K562 (cell line): Measurements from ENCODE around the gene IGF2BP1. TPM values are rescaled to one million over a fixed set of nuclear protein-coding genes. Genes with fewer than 3 reads are reported as not detected.

Source experiments
- ATAC-seq: fragments of 200-7000 bp; cut with Tn5 transposase; 3 replicates; pipeline ENCODE4 v1.9.1; 2020; ENCODE audit warnings: moderate library complexity
- BruUV-seq: library from RNA; stranded (reverse); fragments of 400-500 nt; replicated peaks from 2 replicates; lab custom pipeline; 2021; lab: Mats Ljungman, UMichigan
- CTCF ChIA-PET: fragments of 300-600 bp; formaldehyde crosslinking; extraction: SDS; loops from one replicate; lab custom pipeline; 2021; ENCODE audit warnings: low intra/inter-chr PET ratio; lab: Yijun Ruan, JAX
- POLR2A ChIA-PET: fragments of 300-600, 350-650 bp; sonication (Branson Sonifier 250); formaldehyde crosslinking; extraction: SDS; loops from one replicate; lab custom pipeline; 2021; ENCODE audit warnings: antibody characterized with exemption, inconsistent platforms; lab: Yijun Ruan, JAX
- DNase-seq, 4 experiments: peaks; one replicate each; pipeline versions ENCODE4 v3.0.0 to v3.0.0-alpha.2; 2011 to 2018; ENCODE audit warnings: low spot score in 3 of 4, mixed read lengths in 3 of 4; ENCODE audit errors: extremely low read depth in 1 of 4
- FAIRE-seq: peaks from 2 replicates; lab custom pipeline; 2011; peaks lifted over from hg19 to GRCh38; lab: Jason Lieb, UNC
- H2AFZ ChIP-seq: 2 replicates; pipeline ENCODE4 v1.6.0; 2011; ENCODE audit warnings: low read depth, low read length, control low read depth, inconsistent platforms
- H3K27ac ChIP-seq: fragments of 200-600 bp; 3 replicates; pipeline ENCODE4 v1.8.0; 2011; ENCODE audit warnings: low read depth, mild to moderate bottlenecking, control low read depth, inconsistent platforms, low read length, moderate library complexity, mixed read lengths; ENCODE audit errors: extremely low read depth
- H3K27me3 ChIP-seq, 2 experiments: fragments of 300-600 bp in 1 of 2; 2 replicates in 1 of 2; 3 replicates in 1 of 2; pipeline versions ENCODE4 v1.6.0 to v1.8.0; 2011; ENCODE audit warnings: inconsistent platforms in 2 of 2, low read length in 2 of 2, mild to moderate bottlenecking in 1 of 2, mixed read lengths in 1 of 2, moderate library complexity in 1 of 2; ENCODE audit not compliant: control insufficient read depth in 2 of 2, insufficient read depth in 2 of 2
- H3K36me3 ChIP-seq: fragments of 300-600 bp; 3 replicates; pipeline ENCODE4 v1.8.0; 2011; ENCODE audit warnings: mild to moderate bottlenecking, low read length, inconsistent platforms; ENCODE audit not compliant: control insufficient read depth, insufficient read depth
- H3K4me1 ChIP-seq, 2 experiments: fragments of 200-600 bp in 1 of 2; replicated peaks in 1 of 2; 2 replicates in 1 of 2; 3 replicates in 1 of 2; pipeline versions ENCODE4 v1.5.1 to v1.8.0; 2011; ENCODE audit warnings: inconsistent platforms in 2 of 2, low read length in 2 of 2, mild to moderate bottlenecking in 1 of 2, mixed read lengths in 1 of 2, moderate library complexity in 1 of 2; ENCODE audit not compliant: control insufficient read depth in 2 of 2, insufficient read depth in 2 of 2
- H3K4me2 ChIP-seq: 2 replicates; pipeline ENCODE4 v1.6.1; 2011; ENCODE audit warnings: low read length, control low read depth, inconsistent platforms, mixed read lengths; ENCODE audit not compliant: insufficient read depth
- H3K4me3 ChIP-seq: fragments of 200-600 bp; sonication (generic), shearing (Covaris generic); 2 replicates; pipeline ENCODE4 v1.5.1; 2016; ENCODE audit warnings: control low read depth, inconsistent platforms
- H3K79me2 ChIP-seq: fragments of 200-600 bp; 3 replicates; pipeline ENCODE4 v1.8.0; 2011; ENCODE audit warnings: low read length, inconsistent platforms; ENCODE audit not compliant: control insufficient read depth, insufficient read depth
- H3K9ac ChIP-seq, 2 experiments: 2 replicates each; pipeline versions ENCODE4 v1.6.0 to v1.6.1; 2011; ENCODE audit warnings: low read depth in 2 of 2, low read length in 2 of 2, control low read depth in 1 of 2, inconsistent platforms in 1 of 2, mild to moderate bottlenecking in 1 of 2, mixed read lengths in 1 of 2; ENCODE audit not compliant: insufficient read depth in 1 of 2
- H3K9me1 ChIP-seq: one replicate; pipeline ENCODE4 v1.6.0; 2011; ENCODE audit warnings: inconsistent platforms, mild to moderate bottlenecking, low read length, moderate library complexity; ENCODE audit not compliant: control insufficient read depth, insufficient read depth
- H3K9me3 ChIP-seq: replicated peaks from 2 replicates; pipeline ENCODE4 v1.5.1; 2011; ENCODE audit warnings: low read depth, low read length, inconsistent platforms; ENCODE audit not compliant: control insufficient read depth, insufficient read depth
- H4K20me1 ChIP-seq: replicated peaks from 2 replicates; pipeline ENCODE4 v1.6.1; 2011; ENCODE audit warnings: low read length, inconsistent platforms, mixed read lengths; ENCODE audit not compliant: control insufficient read depth, insufficient read depth
- ARID1B ChIP-seq: fragments of 450-650 bp; IDR thresholded peaks from 2 replicates; pipeline ENCODE4 v1.6.1; 2016; ENCODE audit warnings: antibody characterized with exemption, mild to moderate bottlenecking, inconsistent platforms
- HDAC6 ChIP-seq: IDR thresholded peaks from 2 replicates; pipeline ENCODE4 v1.6.1; 2012; ENCODE audit warnings: low read depth, mild to moderate bottlenecking, control low read depth, inconsistent platforms, low read length, moderate library complexity
- HNRNPK ChIP-seq: fragments of 200-400 bp; formaldehyde crosslinking; IDR thresholded peaks from one replicate; pipeline ENCODE4 v1.6.1; 2018; ENCODE audit warnings: mild to moderate bottlenecking, low read depth, low read length; ENCODE audit not compliant: poor library complexity, severe bottlenecking
- HOXB6 ChIP-seq: fragments of 250-450 bp; sonication (Bioruptor Pico); IDR thresholded peaks from 2 replicates; pipeline ENCODE4 v1.5.1; 2022; ENCODE audit warnings: mild to moderate bottlenecking, borderline replicate concordance
- KLF10 ChIP-seq: fragments of 250-450 bp; sonication (Bioruptor Pico); IDR thresholded peaks from 2 replicates; pipeline ENCODE4 v1.6.1; 2021; ENCODE audit warnings: matching md5 sums
- PHTF2 ChIP-seq: fragments of 250-450 bp; sonication (Bioruptor Pico); IDR thresholded peaks from 2 replicates; pipeline ENCODE4 v1.5.0; 2021; ENCODE audit warnings: mild to moderate bottlenecking
- WGBS: fragments of 100-300 bp; shearing (Covaris generic); methylation state at CpG from one replicate; pipeline ENCODE4 v1.1.6; 2016; ENCODE audit warnings: low coverage, mixed read lengths; ENCODE audit not compliant: insufficient coverage; ENCODE audit errors: missing lambda C conversion rate; 5-methylcytosine and 5-hydroxymethylcytosine counted together
- in situ Hi-C: fragments of 300-500 bp; cut with MboI; formaldehyde crosslinking; loops from 4 replicates; pipeline ENCODE4 v1.15.0; 2018; ENCODE audit warnings: inconsistent platforms, mixed read lengths
- intact Hi-C: fragments of 100-400 bp; cut with micrococcal nuclease; formaldehyde crosslinking; loops from 2 replicates; pipeline ENCODE4 v1.14.2; 2022
- polyA plus RNA-seq, 8 experiments: library from polyadenylated mRNA; depleted of rRNA in 4 of 8; stranded (reverse) in 5 of 8; unstranded in 3 of 8; fragments of >200 nt; fragmentation: Nextera tagmentation in 2 of 8; fragmentation: Illumina TruSeq in 1 of 8; extraction: Ambion mirVana in 2 of 8; extraction: Trizol in 1 of 8; gene quantifications; 2 replicates each; pipeline versions ENCODE4 v1.2.1 to v1.2.3, GENCODE V29; 2011 to 2014; ENCODE audit warnings: inconsistent platforms in 1 of 8, missing spikeins in 1 of 8
- total RNA-seq, 7 experiments: library from RNA; depleted of rRNA in 6 of 7; stranded (reverse); fragments of >200 nt in 6 of 7; fragmentation: Illumina TruSeq in 2 of 7; extraction: Trizol in 2 of 7; gene quantifications; 2 replicates each; pipeline versions ENCODE4 v1.2.1 to v1.2.3, GENCODE V29; 2011 to 2021; ENCODE audit warnings: low replicate concordance in 1 of 7
- TF ChIP-seq, protein P1 (sequence below): sonication (generic); formaldehyde crosslinking; IDR thresholded peaks from 2 replicates; pipeline ENCODE4 v1.4.0; 2020; ENCODE audit warnings: mild to moderate bottlenecking, missing genetic modification reagents
- TF ChIP-seq, protein P2 (sequence below): sonication (generic); formaldehyde crosslinking; IDR thresholded peaks from 2 replicates; pipeline ENCODE4 v1.8.0; 2022; ENCODE audit warnings: missing genetic modification reagents, mild to moderate bottlenecking, borderline replicate concordance

Gene IGF2BP1
- total and polyA plus RNA-seq, 9 of the 15 experiments (the other 6 are each of a cell fraction or from before 2014, with no cell fraction given): 13.0 to 318 (median 53.6) TPM

DNA sequence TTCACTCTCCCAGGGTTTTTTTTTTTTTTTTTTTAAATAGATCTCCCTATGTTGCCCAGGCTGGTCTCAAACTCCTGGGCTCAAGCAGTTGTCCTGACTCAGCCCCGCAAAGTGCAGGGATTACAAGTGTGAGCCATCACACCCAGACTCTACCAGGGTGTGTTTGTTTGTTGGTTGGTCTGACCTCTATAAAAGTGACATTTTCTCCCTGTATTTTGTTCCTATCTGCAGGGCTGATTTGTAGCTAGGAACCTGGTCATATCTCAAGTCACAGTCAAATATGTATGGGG lies 89.1 kb downstream of the IGF2BP1 start:
- ATAC-seq: no peak
- no peaks in the 10 kb centered on the region for H3K9me1 ChIP-seq
- no peak overlapping the region for H3K9ac ChIP-seq
- CTCF ChIA-PET: no interaction called here
- H3K27me3 ChIP-seq: peaks cover 10 to 23% of the 10 kb centered on the region in 2 experiments; a peak in 4 of 5 replicates
- no peak for FAIRE-seq
- H3K9me3 ChIP-seq: no peaks in the 10 kb centered on the region
- H3K4me3 ChIP-seq: no peak overlapping the region
- 7% methylated on average over 1 of the region's 1 CpG for WGBS
- no peaks in the 10 kb centered on the region for H3K4me1 ChIP-seq
- no peak for DNase-seq
- in situ Hi-C loops (no loop called here), intact Hi-C loops (no loop called here)
- H4K20me1 ChIP-seq: no peaks in the 10 kb centered on the region
- POLR2A ChIA-PET: no interaction called here
- H3K4me2 ChIP-seq: no peak overlapping the region
- BruUV-seq: no TSS peak
- TF ChIP-seq PHTF2: no peak
- TF ChIP-seq KLF10: no peak
- TF ChIP-seq, protein P1, sequence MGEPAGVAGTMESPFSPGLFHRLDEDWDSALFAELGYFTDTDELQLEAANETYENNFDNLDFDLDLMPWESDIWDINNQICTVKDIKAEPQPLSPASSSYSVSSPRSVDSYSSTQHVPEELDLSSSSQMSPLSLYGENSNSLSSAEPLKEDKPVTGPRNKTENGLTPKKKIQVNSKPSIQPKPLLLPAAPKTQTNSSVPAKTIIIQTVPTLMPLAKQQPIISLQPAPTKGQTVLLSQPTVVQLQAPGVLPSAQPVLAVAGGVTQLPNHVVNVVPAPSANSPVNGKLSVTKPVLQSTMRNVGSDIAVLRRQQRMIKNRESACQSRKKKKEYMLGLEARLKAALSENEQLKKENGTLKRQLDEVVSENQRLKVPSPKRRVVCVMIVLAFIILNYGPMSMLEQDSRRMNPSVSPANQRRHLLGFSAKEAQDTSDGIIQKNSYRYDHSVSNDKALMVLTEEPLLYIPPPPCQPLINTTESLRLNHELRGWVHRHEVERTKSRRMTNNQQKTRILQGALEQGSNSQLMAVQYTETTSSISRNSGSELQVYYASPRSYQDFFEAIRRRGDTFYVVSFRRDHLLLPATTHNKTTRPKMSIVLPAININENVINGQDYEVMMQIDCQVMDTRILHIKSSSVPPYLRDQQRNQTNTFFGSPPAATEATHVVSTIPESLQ (CRISPR knock-in tag): no peak
- H3K79me2 ChIP-seq: no peaks in the 10 kb centered on the region
- H2AFZ ChIP-seq: no peak overlapping the region
- H3K36me3 ChIP-seq: no peaks in the 10 kb centered on the region
- H3K27ac ChIP-seq: no peak overlapping the region

DNA sequence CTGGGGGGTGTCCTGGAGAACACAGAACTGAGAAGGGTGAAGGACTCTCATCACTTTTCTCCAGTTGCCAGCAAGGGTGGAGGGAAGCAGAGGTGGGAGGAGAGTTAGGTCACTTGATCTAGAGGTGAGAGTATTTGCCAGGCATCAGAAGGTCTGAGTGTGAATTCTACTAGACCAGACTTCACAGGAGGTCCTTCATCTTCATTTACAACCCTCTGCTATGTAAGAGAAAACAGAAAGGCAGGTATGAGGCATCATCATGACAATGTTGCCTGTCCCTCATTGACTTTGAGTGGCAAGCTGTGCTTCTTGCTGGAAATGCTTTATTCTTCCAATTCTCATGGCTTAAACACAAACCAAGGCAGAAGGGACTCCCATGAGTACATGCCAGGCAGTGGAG lies 89.5 kb downstream of the IGF2BP1 start:
- Histone ChIP-seq H3K27ac (no peak overlapping the region), H3K27me3 (peaks cover 10 to 23% of the 10 kb centered on the region in 2 experiments; a peak in 4 of 5 replicates), H3K4me3 (no peak overlapping the region), H3K9me1 (no peaks in the 10 kb centered on the region), H3K79me2 (no peaks in the 10 kb centered on the region), H3K4me2 (no peak overlapping the region), H4K20me1 (no peaks in the 10 kb centered on the region), H3K9me3 (no peaks in the 10 kb centered on the region), H3K4me1 (no peaks in the 10 kb centered on the region), H2AFZ (no peak overlapping the region), H3K36me3 (no peaks in the 10 kb centered on the region), H3K9ac (no peak overlapping the region)
- DNase-seq (no peak), FAIRE-seq (no peak), ATAC-seq (no peak)
- no TSS peak for BruUV-seq
- TF ChIP-seq, protein P2, sequence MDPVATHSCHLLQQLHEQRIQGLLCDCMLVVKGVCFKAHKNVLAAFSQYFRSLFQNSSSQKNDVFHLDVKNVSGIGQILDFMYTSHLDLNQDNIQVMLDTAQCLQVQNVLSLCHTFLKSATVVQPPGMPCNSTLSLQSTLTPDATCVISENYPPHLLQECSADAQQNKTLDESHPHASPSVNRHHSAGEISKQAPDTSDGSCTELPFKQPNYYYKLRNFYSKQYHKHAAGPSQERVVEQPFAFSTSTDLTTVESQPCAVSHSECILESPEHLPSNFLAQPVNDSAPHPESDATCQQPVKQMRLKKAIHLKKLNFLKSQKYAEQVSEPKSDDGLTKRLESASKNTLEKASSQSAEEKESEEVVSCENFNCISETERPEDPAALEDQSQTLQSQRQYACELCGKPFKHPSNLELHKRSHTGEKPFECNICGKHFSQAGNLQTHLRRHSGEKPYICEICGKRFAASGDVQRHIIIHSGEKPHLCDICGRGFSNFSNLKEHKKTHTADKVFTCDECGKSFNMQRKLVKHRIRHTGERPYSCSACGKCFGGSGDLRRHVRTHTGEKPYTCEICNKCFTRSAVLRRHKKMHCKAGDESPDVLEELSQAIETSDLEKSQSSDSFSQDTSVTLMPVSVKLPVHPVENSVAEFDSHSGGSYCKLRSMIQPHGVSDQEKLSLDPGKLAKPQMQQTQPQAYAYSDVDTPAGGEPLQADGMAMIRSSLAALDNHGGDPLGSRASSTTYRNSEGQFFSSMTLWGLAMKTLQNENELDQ (CRISPR knock-in tag): no peak
- TF ChIP-seq HDAC6 (no peak), HOXB6 (CRISPR knock-in tag) (no peak), ARID1B (no peak), HNRNPK (no peak)
- in situ Hi-C loops: no loop called here
- intact Hi-C loops: no loop called here
- ChIA-PET POLR2A (no interaction called here), CTCF (interaction anchor here (0.6 kb wide), 1 partner anchor 410 kb away, joined by 4 read pairs; no protein-coding TSS in a partner anchor)
